GM12878 (cell line): ENCODE results near the gene TUBA8. TPM values are rescaled to one million over a fixed set of nuclear protein-coding genes. Genes with fewer than 3 reads are reported as not detected.

Experiments
- ATAC-seq: fragments of 200-7000 bp; cut with Tn5 transposase; 3 replicates; pipeline ENCODE4 v1.9.1; 2020; ENCODE audit warnings: mild to moderate bottlenecking, moderate library complexity
- BruUV-seq: library from RNA; stranded (reverse); fragments of 400-500 nt; replicated peaks from 2 replicates; lab custom pipeline; 2021; lab: Mats Ljungman, UMichigan
- CTCF ChIA-PET: fragments of 300-600 bp; sonication (Branson Sonifier 250); formaldehyde crosslinking; extraction: SDS; loops from one replicate; lab custom pipeline; 2021; ENCODE audit warnings: inconsistent platforms; lab: Yijun Ruan, JAX
- POLR2A ChIA-PET: fragments of 350-600 bp; formaldehyde crosslinking; extraction: SDS; loops from one replicate; lab custom pipeline; 2021; ENCODE audit warnings: inconsistent platforms; lab: Charles Lee
- RAD21 ChIA-PET: fragments of 300-600 bp; sonication (Branson Sonifier 250); formaldehyde crosslinking; loops from one replicate; lab custom pipeline; 2023; ENCODE audit warnings: antibody characterized with exemption; ENCODE audit not compliant: unreplicated experiment; lab: Charles Lee
- SMC1A ChIA-PET: fragments of 300-600 bp; sonication (Branson Sonifier 250); formaldehyde crosslinking; loops from one replicate; lab custom pipeline; 2023; ENCODE audit not compliant: unreplicated experiment, uncharacterized antibody; lab: Charles Lee
- DNase-seq: peaks from one replicate; pipeline ENCODE4 v3.0.0-alpha.2; 2011; ENCODE audit warnings: low read depth, low spot score
- FAIRE-seq: peaks from 3 replicates; lab custom pipeline; 2011; peaks lifted over from hg19 to GRCh38; lab: Jason Lieb, UNC
- H2AFZ ChIP-seq: 2 replicates; pipeline ENCODE4 v1.6.0; 2011; ENCODE audit warnings: low read depth, low read length, control low read depth; ENCODE audit not compliant: control insufficient read depth
- H3K27ac ChIP-seq: 2 replicates; pipeline ENCODE4 v1.5.1; 2011; ENCODE audit warnings: control low read depth; ENCODE audit not compliant: control insufficient read depth, insufficient read depth
- H3K27me3 ChIP-seq, 2 experiments: replicated peaks in 1 of 2; 2 replicates each; pipeline versions ENCODE4 v1.6.0 to v1.6.1; 2011; ENCODE audit warnings: low read length in 1 of 2; ENCODE audit not compliant: control insufficient read depth in 2 of 2, insufficient read depth in 2 of 2
- H3K36me3 ChIP-seq, 2 experiments: 2 replicates each; pipeline ENCODE4 v1.5.1; 2011; ENCODE audit warnings: low read length in 1 of 2; ENCODE audit not compliant: control insufficient read depth in 2 of 2, insufficient read depth in 2 of 2
- H3K4me1 ChIP-seq: 2 replicates; pipeline ENCODE4 v1.6.1; 2011; ENCODE audit warnings: mild to moderate bottlenecking, low read length, moderate library complexity, mixed read lengths; ENCODE audit not compliant: control insufficient read depth, insufficient read depth
- H3K4me2 ChIP-seq: 2 replicates; pipeline ENCODE4 v1.6.0; 2011; ENCODE audit warnings: control low read depth; ENCODE audit not compliant: control insufficient read depth, insufficient read depth
- H3K4me3 ChIP-seq: fragments of 200-600 bp; sonication (generic); 2 replicates; pipeline ENCODE4 v1.5.1; 2016
- H3K79me2 ChIP-seq: 2 replicates; pipeline ENCODE4 v1.6.0; 2011; ENCODE audit warnings: low read length; ENCODE audit not compliant: control insufficient read depth, insufficient read depth
- H3K9ac ChIP-seq: 2 replicates; pipeline ENCODE4 v1.8.0; 2011; ENCODE audit warnings: low read length, control low read depth, mixed read lengths; ENCODE audit not compliant: control insufficient read depth, insufficient read depth
- H3K9me3 ChIP-seq: replicated peaks from 3 replicates; pipeline ENCODE4 v1.5.1; 2011; ENCODE audit warnings: mild to moderate bottlenecking, low read length; ENCODE audit not compliant: control insufficient read depth, insufficient read depth
- H4K20me1 ChIP-seq: 2 replicates; pipeline ENCODE4 v1.6.0; 2011; ENCODE audit not compliant: control insufficient read depth, insufficient read depth
- ETV6 ChIP-seq, 2 experiments: fragments of 450-650 bp in 1 of 2; IDR thresholded peaks in 1 of 2; conservative IDR thresholded peaks in 1 of 2; 2 replicates each; pipeline ENCODE4 v1.6.1; 2014; ENCODE audit warnings: antibody characterized with exemption in 1 of 2, borderline replicate concordance in 1 of 2, low read depth in 1 of 2, mild to moderate bottlenecking in 1 of 2, moderate library complexity in 1 of 2
- FOXK2 ChIP-seq: fragments of 450-650 bp; IDR thresholded peaks from 2 replicates; pipeline ENCODE4 v1.6.1; 2017; ENCODE audit warnings: mild to moderate bottlenecking, moderate library complexity
- GABPA ChIP-seq: IDR thresholded peaks from 2 replicates; pipeline ENCODE4 v1.6.1; 2014; ENCODE audit warnings: antibody characterized with exemption, low read depth, mild to moderate bottlenecking, inconsistent platforms
- GATAD2B ChIP-seq: fragments of 450-650 bp; conservative IDR thresholded peaks from 2 replicates; pipeline ENCODE4 v1.6.1; 2017; ENCODE audit warnings: low read depth, mild to moderate bottlenecking, moderate library complexity
- MTA2 ChIP-seq: fragments of 450-650 bp; IDR thresholded peaks from 2 replicates; pipeline ENCODE4 v1.6.1; 2016; ENCODE audit warnings: low read depth, mild to moderate bottlenecking, moderate library complexity
- SMAD5 ChIP-seq: IDR thresholded peaks from 2 replicates; pipeline ENCODE4 v1.6.1; 2016; ENCODE audit warnings: antibody characterized with exemption, low read depth
- SPI1 ChIP-seq: IDR thresholded peaks from 2 replicates; pipeline ENCODE4 v1.6.1; 2011; ENCODE audit warnings: low read depth, mild to moderate bottlenecking, low read length, moderate library complexity, borderline replicate concordance; ENCODE audit not compliant: insufficient read depth
- TARDBP ChIP-seq: IDR thresholded peaks from 2 replicates; pipeline ENCODE4 v1.6.1; 2016; ENCODE audit warnings: borderline replicate concordance
- ZNF622 ChIP-seq: fragments of 450-650 bp; IDR thresholded peaks from 2 replicates; pipeline ENCODE4 v1.6.1; 2017; ENCODE audit warnings: mild to moderate bottlenecking, inconsistent platforms
- WGBS: methylation state at CpG from one replicate; pipeline ENCODE4 v1.1.6; 2016; ENCODE audit warnings: low lambda C conversion rate; ENCODE audit not compliant: insufficient replicate concordance, insufficient coverage; ENCODE audit errors: missing lambda C conversion rate; 5-methylcytosine and 5-hydroxymethylcytosine counted together
- in situ Hi-C: fragments of 300-500 bp; cut with MboI; formaldehyde crosslinking; loops from 9 replicates; pipeline ENCODE4 v1.14.3; 2018; ENCODE audit warnings: mixed read lengths
- intact Hi-C: fragments of 100-400 bp; cut with micrococcal nuclease; formaldehyde crosslinking; loops from one replicate; pipeline ENCODE4 v1.14.2; 2022; ENCODE audit not compliant: unreplicated experiment
- polyA plus RNA-seq, 11 experiments: library from polyadenylated mRNA; depleted of rRNA in 4 of 11; unstranded in 6 of 11; stranded (reverse) in 5 of 11; fragments of >200 nt; fragmentation: Nextera tagmentation in 4 of 11; fragmentation: Illumina TruSeq in 1 of 11; extraction: Ambion mirVana in 4 of 11; extraction: Trizol in 1 of 11; gene quantifications; 1 replicate in 1 of 11; 2 replicates in 10 of 11; pipeline versions ENCODE4 v1.2.1 to v1.2.3, GENCODE V29; 2011 to 2016; ENCODE audit warnings: inconsistent platforms in 2 of 11, missing spikeins in 2 of 11, low read depth in 1 of 11
- total RNA-seq, 4 experiments: library from RNA; depleted of rRNA in 3 of 4; stranded (reverse); fragments of >200 nt in 3 of 4; fragmentation: Illumina TruSeq in 1 of 4; extraction: Trizol in 1 of 4; gene quantifications; 2 replicates each; pipeline versions ENCODE4 v1.2.1 to v1.2.3, GENCODE V29; 2013 to 2021
- TF ChIP-seq, protein P1 (sequence below): fragments of 450-650 bp; IDR thresholded peaks from 2 replicates; pipeline ENCODE4 v1.6.1; 2017; ENCODE audit warnings: mild to moderate bottlenecking, moderate library complexity
- TF ChIP-seq, protein P2 (sequence below): fragments of 450-650 bp; IDR thresholded peaks from 2 replicates; pipeline ENCODE4 v1.6.1; 2017; ENCODE audit warnings: low read depth, mild to moderate bottlenecking, moderate library complexity

The TUBA8 gene
- total and polyA plus RNA-seq, 10 of the 15 experiments (the other 5 are each of a cell fraction or from before 2014, with no cell fraction given), result 2.2 to 30.3 (median 21.0) TPM

DNA sequence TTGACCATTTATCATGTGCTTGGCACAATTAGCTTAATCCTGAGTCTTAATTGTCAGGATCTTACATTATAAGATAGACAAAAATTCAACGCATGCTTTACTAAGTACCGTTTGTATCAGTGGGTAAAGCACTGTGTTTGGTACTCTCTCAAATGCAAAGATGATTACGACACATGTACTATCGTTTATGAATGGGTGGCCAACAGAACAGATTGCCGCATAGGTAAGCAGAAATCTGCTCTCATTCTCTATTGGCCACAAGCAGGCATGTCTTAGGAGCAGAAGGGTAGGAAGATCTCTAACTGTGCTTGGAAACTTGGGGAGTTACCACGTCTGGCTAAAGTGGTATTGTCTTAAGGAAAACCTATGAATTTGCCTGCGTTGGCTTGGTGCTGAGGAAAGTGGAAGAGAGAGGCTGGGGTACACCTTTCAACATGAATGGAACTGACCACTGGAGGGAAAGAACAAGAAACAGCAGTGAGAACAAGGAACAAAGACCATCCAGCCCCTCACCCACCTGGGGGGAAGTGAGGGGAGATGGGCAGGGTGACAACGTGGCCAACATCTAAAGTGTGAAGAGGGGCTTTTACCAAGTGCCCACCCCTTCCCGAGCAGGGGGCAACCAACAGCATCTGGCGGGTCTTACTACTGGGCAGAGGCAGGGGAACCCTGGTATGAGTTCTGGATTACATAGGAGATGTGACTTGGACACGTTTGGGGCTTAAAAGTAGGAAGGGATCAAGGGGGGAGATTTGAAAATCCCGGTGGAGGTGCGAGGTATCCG is 1.0 kb upstream of the TUBA8 start:
- WGBS, result 61% methylated on average over 14 of the region's 14 CpGs
- in situ Hi-C loops, result no loop called here
- ATAC-seq (peak; percentile 8), DNase-seq (no peak), FAIRE-seq (no peak)
- Histone ChIP-seq H3K4me1 (peaks cover 46% of the 10 kb centered on the region), H3K9ac (peak overlapping the region; percentile 74), H3K79me2 (peaks cover 29% of the 10 kb centered on the region), H3K4me2 (peak overlapping the region; percentile 79), H3K4me3 (peak overlapping the region; percentile 65), H3K36me3 (no peaks in the 10 kb centered on the region), H2AFZ (peak overlapping the region; percentile 15; the same call in 1 of the 2 replicates), H3K27ac (peak overlapping the region; percentile 65)
- ChIA-PET POLR2A (interaction anchor here (1.2 to 4.2 kb wide), 3 partner anchors 30 to 113 kb away, joined by 5 to 20 read pairs (median 8); no protein-coding TSS in a partner anchor), RAD21 (interaction anchor here (1.4 to 6.2 kb wide), 3 partner anchors 21 to 40 kb away, joined by 6 to 34 read pairs (median 12); partner anchors contain the start of genes PEX26 and USP18), CTCF (interaction anchor here (1.8 to 5.9 kb wide), 3 partner anchors 21 to 33 kb away, joined by 5 to 36 read pairs (median 8); partner anchors contain the start of gene PEX26), SMC1A (interaction anchor here (0.7 to 1.8 kb wide), 6 partner anchors 9 to 51 kb away, joined by 3 to 5 read pairs (median 3); partner anchors contain the start of genes PEX26 and USP18)
- intact Hi-C loops, result loop anchor here (10.0 kb wide), 1 partner anchor 135 kb away; no protein-coding TSS in a partner anchor
- TF ChIP-seq, protein P1, sequence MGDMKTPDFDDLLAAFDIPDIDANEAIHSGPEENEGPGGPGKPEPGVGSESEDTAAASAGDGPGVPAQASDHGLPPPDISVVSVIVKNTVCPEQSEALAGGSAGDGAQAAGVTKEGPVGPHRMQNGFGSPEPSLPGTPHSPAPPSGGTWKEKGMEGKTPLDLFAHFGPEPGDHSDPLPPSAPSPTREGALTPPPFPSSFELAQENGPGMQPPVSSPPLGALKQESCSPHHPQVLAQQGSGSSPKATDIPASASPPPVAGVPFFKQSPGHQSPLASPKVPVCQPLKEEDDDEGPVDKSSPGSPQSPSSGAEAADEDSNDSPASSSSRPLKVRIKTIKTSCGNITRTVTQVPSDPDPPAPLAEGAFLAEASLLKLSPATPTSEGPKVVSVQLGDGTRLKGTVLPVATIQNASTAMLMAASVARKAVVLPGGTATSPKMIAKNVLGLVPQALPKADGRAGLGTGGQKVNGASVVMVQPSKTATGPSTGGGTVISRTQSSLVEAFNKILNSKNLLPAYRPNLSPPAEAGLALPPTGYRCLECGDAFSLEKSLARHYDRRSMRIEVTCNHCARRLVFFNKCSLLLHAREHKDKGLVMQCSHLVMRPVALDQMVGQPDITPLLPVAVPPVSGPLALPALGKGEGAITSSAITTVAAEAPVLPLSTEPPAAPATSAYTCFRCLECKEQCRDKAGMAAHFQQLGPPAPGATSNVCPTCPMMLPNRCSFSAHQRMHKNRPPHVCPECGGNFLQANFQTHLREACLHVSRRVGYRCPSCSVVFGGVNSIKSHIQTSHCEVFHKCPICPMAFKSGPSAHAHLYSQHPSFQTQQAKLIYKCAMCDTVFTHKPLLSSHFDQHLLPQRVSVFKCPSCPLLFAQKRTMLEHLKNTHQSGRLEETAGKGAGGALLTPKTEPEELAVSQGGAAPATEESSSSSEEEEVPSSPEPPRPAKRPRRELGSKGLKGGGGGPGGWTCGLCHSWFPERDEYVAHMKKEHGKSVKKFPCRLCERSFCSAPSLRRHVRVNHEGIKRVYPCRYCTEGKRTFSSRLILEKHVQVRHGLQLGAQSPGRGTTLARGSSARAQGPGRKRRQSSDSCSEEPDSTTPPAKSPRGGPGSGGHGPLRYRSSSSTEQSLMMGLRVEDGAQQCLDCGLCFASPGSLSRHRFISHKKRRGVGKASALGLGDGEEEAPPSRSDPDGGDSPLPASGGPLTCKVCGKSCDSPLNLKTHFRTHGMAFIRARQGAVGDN, result no peak
- TF ChIP-seq FOXK2, result no peak
- TF ChIP-seq GABPA, result no peak
- TF ChIP-seq SMAD5, result no peak
- no peak for TF ChIP-seq GATAD2B
- TF ChIP-seq ETV6 (conservative IDR thresholded peaks at IDR 0.05 in 1 of 2, IDR thresholded peaks at IDR 0.05 in 1 of 2; ENCODE audit: borderline replicate concordance in 1 of 2, low read depth in 1 of 2), result no peak
- TF ChIP-seq, protein P2, sequence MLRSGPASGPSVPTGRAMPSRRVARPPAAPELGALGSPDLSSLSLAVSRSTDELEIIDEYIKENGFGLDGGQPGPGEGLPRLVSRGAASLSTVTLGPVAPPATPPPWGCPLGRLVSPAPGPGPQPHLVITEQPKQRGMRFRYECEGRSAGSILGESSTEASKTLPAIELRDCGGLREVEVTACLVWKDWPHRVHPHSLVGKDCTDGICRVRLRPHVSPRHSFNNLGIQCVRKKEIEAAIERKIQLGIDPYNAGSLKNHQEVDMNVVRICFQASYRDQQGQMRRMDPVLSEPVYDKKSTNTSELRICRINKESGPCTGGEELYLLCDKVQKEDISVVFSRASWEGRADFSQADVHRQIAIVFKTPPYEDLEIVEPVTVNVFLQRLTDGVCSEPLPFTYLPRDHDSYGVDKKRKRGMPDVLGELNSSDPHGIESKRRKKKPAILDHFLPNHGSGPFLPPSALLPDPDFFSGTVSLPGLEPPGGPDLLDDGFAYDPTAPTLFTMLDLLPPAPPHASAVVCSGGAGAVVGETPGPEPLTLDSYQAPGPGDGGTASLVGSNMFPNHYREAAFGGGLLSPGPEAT, result 0 out of 2 replicates have a peak, but pooled peaks have one; percentile 31
- peak; percentile 9; the same call in 1 of the 2 replicates for TF ChIP-seq SPI1
- no peak for TF ChIP-seq ZNF622
- TF ChIP-seq TARDBP, result no peak
- TF ChIP-seq MTA2, result no peak
- TF ChIP-seq, all 136 proteins: peak for 2
- Histone ChIP-seq H4K20me1 (no peaks in the 10 kb centered on the region), H3K27me3 (no peaks in the 10 kb centered on the region; a peak in 1 of 4 replicates), H3K9me3 (peaks cover 25% of the 10 kb centered on the region)
- no TSS peak for BruUV-seq
